ENCODE results near the gene ZMYND15. TPM values are rescaled to one million over a fixed set of nuclear protein-coding genes. Genes with fewer than 3 reads are reported as not detected.

Gene ZMYND15
- total and polyA plus RNA-seq, 2 of the 13 experiments (the other 11 are each of a cell fraction or from before 2014, with no cell fraction given), result 0.24 to 2.7 TPM

DNA sequence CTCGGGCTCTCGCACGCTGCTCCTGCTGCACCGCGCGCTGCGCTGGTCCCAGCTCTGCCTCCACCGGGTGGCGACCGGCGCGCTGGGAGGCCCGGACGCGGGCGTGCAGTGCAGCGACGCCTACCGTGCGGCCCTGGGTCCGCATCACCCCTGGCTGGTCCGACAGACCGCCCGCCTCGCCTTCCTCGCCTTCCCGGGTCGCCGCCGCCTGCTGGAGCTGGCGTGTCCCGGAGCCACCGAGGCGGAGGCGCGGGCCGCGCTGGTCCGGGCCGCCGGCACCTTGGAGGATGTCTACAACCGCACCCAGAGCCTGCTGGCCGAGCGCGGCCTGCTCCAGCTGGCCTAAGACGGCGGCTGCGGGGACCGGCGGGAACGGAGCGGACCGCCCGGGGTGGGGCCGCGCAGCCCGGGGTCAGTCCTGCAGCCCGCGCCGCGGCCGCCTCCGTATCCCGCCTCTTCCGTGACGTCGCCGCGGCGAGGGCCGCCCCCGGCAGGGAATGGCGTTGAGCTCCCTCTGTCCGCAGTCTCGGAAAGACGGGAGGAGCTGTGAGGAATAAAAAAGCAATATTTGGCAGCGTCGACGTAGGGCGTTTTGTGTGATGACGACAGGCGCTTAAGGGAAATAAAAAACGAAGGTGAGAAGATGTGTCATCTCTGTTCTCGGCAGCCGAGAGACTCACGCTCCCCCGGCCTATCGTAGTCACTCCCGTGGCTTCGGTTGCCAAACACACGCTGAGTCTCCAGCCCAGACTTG, 50.5 kb downstream of the ZMYND15 start (continued):
- no peak for TF ChIP-seq ETV6 (CRISPR knock-in tag; conservative IDR thresholded peaks at IDR 0.05)
- TF ChIP-seq ZNF883 (CRISPR knock-in tag; IDR thresholded peaks at IDR 0.05; ENCODE audit: not compliant biosample characterization), result peak; percentile 76
- no peak; the same call in 1 of the 2 replicates for TF ChIP-seq SNAPC2 (CRISPR knock-in tag; IDR thresholded peaks at IDR 0.05)
- TF ChIP-seq SPEN (CRISPR knock-in tag; IDR thresholded peaks at IDR 0.05; ENCODE audit: low read depth), result peak; percentile 76
- TF ChIP-seq ZNF329 (CRISPR knock-in tag; IDR thresholded peaks at IDR 0.05; ENCODE audit: low read depth), result no peak
- TF ChIP-seq, protein P1, sequence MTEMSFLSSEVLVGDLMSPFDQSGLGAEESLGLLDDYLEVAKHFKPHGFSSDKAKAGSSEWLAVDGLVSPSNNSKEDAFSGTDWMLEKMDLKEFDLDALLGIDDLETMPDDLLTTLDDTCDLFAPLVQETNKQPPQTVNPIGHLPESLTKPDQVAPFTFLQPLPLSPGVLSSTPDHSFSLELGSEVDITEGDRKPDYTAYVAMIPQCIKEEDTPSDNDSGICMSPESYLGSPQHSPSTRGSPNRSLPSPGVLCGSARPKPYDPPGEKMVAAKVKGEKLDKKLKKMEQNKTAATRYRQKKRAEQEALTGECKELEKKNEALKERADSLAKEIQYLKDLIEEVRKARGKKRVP (CRISPR knock-in tag; IDR thresholded peaks at IDR 0.05), result peak in 1 of 2 experiments; percentile 69; a peak in 2 of 4 replicates
- TF ChIP-seq, protein P2, sequence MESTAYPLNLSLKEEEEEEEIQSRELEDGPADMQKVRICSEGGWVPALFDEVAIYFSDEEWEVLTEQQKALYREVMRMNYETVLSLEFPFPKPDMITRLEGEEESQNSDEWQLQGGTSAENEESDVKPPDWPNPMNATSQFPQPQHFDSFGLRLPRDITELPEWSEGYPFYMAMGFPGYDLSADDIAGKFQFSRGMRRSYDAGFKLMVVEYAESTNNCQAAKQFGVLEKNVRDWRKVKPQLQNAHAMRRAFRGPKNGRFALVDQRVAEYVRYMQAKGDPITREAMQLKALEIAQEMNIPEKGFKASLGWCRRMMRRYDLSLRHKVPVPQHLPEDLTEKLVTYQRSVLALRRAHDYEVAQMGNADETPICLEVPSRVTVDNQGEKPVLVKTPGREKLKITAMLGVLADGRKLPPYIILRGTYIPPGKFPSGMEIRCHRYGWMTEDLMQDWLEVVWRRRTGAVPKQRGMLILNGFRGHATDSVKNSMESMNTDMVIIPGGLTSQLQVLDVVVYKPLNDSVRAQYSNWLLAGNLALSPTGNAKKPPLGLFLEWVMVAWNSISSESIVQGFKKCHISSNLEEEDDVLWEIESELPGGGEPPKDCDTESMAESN (CRISPR knock-in tag; conservative IDR thresholded peaks at IDR 0.05), result peak; percentile 87
- TF ChIP-seq NFE2L1 (CRISPR knock-in tag; IDR thresholded peaks at IDR 0.05; ENCODE audit: borderline replicate concordance), result no peak
- no peak for TF ChIP-seq ZNF619 (CRISPR knock-in tag; IDR thresholded peaks at IDR 0.05)
- TF ChIP-seq ZNF713 (CRISPR knock-in tag; IDR thresholded peaks at IDR 0.05), result no peak
- no peak for TF ChIP-seq RBM22 (optimal IDR thresholded peaks at IDR 0.05; ENCODE audit: low read length)
- peak; percentile 6 for TF ChIP-seq MED8 (CRISPR knock-in tag; IDR thresholded peaks at IDR 0.05; ENCODE audit: insufficient replicate concordance)
- no peak for TF ChIP-seq ZNF501 (CRISPR knock-in tag; IDR thresholded peaks at IDR 0.05)
- peak; percentile 78 for TF ChIP-seq ZBTB21 (CRISPR knock-in tag; IDR thresholded peaks at IDR 0.05)
- no peak for TF ChIP-seq ZNF253 (CRISPR knock-in tag; IDR thresholded peaks at IDR 0.05; ENCODE audit: borderline replicate concordance)
- no peak for TF ChIP-seq NCOA2 (CRISPR knock-in tag; IDR thresholded peaks at IDR 0.05)
- peak; percentile 95 for TF ChIP-seq ARID2 (CRISPR knock-in tag; IDR thresholded peaks at IDR 0.05; ENCODE audit: borderline replicate concordance)
- TF ChIP-seq ZNF496 (CRISPR knock-in tag; IDR thresholded peaks at IDR 0.05; ENCODE audit: insufficient replicate concordance), result no peak
- TF ChIP-seq, protein P3, sequence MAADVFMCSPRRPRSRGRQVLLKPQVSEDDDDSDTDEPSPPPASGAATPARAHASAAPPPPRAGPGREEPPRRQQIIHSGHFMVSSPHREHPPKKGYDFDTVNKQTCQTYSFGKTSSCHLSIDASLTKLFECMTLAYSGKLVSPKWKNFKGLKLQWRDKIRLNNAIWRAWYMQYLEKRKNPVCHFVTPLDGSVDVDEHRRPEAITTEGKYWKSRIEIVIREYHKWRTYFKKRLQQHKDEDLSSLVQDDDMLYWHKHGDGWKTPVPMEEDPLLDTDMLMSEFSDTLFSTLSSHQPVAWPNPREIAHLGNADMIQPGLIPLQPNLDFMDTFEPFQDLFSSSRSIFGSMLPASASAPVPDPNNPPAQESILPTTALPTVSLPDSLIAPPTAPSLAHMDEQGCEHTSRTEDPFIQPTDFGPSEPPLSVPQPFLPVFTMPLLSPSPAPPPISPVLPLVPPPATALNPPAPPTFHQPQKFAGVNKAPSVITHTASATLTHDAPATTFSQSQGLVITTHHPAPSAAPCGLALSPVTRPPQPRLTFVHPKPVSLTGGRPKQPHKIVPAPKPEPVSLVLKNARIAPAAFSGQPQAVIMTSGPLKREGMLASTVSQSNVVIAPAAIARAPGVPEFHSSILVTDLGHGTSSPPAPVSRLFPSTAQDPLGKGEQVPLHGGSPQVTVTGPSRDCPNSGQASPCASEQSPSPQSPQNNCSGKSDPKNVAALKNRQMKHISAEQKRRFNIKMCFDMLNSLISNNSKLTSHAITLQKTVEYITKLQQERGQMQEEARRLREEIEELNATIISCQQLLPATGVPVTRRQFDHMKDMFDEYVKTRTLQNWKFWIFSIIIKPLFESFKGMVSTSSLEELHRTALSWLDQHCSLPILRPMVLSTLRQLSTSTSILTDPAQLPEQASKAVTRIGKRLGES (CRISPR knock-in tag; IDR thresholded peaks at IDR 0.05; ENCODE audit: borderline replicate concordance), result peak; percentile 36; the same call in 1 of the 2 replicates
- TF ChIP-seq ZMYM4 (CRISPR knock-in tag; IDR thresholded peaks at IDR 0.05), result peak; percentile 59
- TF ChIP-seq GABPA (IDR thresholded peaks at IDR 0.05; ENCODE audit: low read depth, low read length), result peak; percentile 32
- no peak for TF ChIP-seq GABPA (CRISPR knock-in tag; IDR thresholded peaks at IDR 0.05; ENCODE audit: low read depth)
- TF ChIP-seq, protein P4, sequence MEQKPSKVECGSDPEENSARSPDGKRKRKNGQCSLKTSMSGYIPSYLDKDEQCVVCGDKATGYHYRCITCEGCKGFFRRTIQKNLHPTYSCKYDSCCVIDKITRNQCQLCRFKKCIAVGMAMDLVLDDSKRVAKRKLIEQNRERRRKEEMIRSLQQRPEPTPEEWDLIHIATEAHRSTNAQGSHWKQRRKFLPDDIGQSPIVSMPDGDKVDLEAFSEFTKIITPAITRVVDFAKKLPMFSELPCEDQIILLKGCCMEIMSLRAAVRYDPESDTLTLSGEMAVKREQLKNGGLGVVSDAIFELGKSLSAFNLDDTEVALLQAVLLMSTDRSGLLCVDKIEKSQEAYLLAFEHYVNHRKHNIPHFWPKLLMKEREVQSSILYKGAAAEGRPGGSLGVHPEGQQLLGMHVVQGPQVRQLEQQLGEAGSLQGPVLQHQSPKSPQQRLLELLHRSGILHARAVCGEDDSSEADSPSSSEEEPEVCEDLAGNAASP (CRISPR knock-in tag; IDR thresholded peaks at IDR 0.05; ENCODE audit: borderline replicate concordance), result no peak; the same call in 1 of the 2 replicates
